22Rv1 (cell line): Measurements from ENCODE around the gene LPAR4.
"Not testable (repeated sequence)": the region's sequence is repeated elsewhere in the genome, so short reads cannot be mapped to it uniquely, and the experiment has no call there.

Source experiments
- H3K27ac ChIP-seq: fragments of 450-650 bp; 2 replicates; pipeline ENCODE4 v1.5.1; 2017
- CTCF ChIP-seq: fragments of 450-650 bp; IDR thresholded peaks from 2 replicates; pipeline ENCODE4 v1.5.1; 2017; ENCODE audit warnings: mild to moderate bottlenecking
- ZFX ChIP-seq: fragments of 450-650 bp; IDR thresholded peaks from 2 replicates; pipeline ENCODE4 v1.6.1; 2017; ENCODE audit warnings: antibody characterized with exemption, borderline replicate concordance

Gene LPAR4

GRCh38 chrX:78769946-78770345 is 22.4 kb downstream of the LPAR4 start:
- no peak overlapping the region for H3K27ac ChIP-seq
- TF ChIP-seq ZFX (no peak), CTCF (no peak)

- no peak for TF ChIP-seq CTCF
- TF ChIP-seq ZFX = no peak
- no peak overlapping the region for H3K27ac ChIP-seq
These were observed 49.4 kb downstream of the LPAR4 start for GRCh38 chrX:78796916-78797315.

GRCh38 chrX:78800114-78800513 is 52.6 kb downstream of the LPAR4 start:
- H3K27ac ChIP-seq = no peak overlapping the region
- TF ChIP-seq ZFX (no peak), CTCF (no peak)

GRCh38 chrX:78800694-78801093 is 53.2 kb downstream of the LPAR4 start:
- TF ChIP-seq ZFX (no peak), CTCF (no peak)
- no peak overlapping the region for H3K27ac ChIP-seq

- no peak overlapping the region for H3K27ac ChIP-seq
- TF ChIP-seq ZFX (no peak), CTCF (no peak)
These were observed 54.0 kb downstream of the LPAR4 start for GRCh38 chrX:78801522-78801921.

GRCh38 chrX:78802526-78802925 is 55.0 kb downstream of the LPAR4 start:
- H3K27ac ChIP-seq = not testable (repeated sequence)
